ENCODE results near the gene HEPACAM2. TPM values are rescaled to one million over a fixed set of nuclear protein-coding genes. Genes with fewer than 3 reads are reported as not detected.
A peak's percentile ranks its signal among the peaks of the same experiment; 100 is the strongest.

HEPACAM2 gene
- 15.7 and 19.8 TPM in 2 replicates for total RNA-seq
- 14.0 and 15.0 TPM in 2 replicates for polyA plus RNA-seq

DNA sequence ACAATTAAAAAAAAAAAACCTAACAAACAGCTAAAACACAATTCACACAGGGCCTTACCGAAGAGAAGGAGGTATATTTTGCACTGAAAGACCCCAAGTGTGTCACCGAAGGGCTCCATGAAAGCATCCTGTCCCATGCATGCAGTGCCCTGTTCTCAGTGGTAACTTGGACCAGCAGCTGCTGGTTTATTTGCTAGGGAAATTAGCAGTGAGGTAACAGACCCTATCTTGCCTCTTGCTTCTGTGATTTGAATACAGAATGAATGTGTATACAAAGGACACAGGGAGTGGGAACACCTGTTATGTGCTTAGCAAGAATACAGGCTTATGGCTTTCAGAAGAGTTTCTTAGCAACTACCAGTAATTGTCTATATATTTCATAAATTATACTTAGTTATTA is at the start of gene HEPACAM2:
TSS of gene HEPACAM2 (minus strand) at position 160 of the 400 bp plus-strand sequence.
- Histone ChIP-seq H3K27me3 (no peaks in the 10 kb centered on the region), H3K9me2 (replicated peaks; ENCODE audit: insufficient read depth) (no peaks in the 10 kb centered on the region), H3K79me2 (no peaks in the 10 kb centered on the region), H2AFZ (no peak within 1 kb of the TSS), H3K9me3 (ENCODE audit: low read depth) (no peaks in the 10 kb centered on the region), H3K4me2 (peak within 1 kb of the TSS; percentile 0), H3K4me3 (no peak within 1 kb of the TSS), H3K36me3 (replicated peaks; ENCODE audit: insufficient read depth, low read depth) (no peaks in the 10 kb centered on the region), H3K4me1 (ENCODE audit: insufficient read depth) (no peaks in the 10 kb centered on the region), H4K20me1 (ENCODE audit: insufficient read depth, poor library complexity, severe bottlenecking) (no peaks in the 10 kb centered on the region), H3K27ac (no peak within 1 kb of the TSS)
- 56% methylated on average over 2 of the region's 2 CpGs for WGBS (ENCODE audit: low lambda C conversion rate, missing lambda C conversion rate)
- TF ChIP-seq CTCF (IDR thresholded peaks at IDR 0.05; ENCODE audit: poor library complexity) (no peak), EZH2phosphoT487 (IDR thresholded peaks at IDR 0.05; ENCODE audit: low read depth, severe bottlenecking, unreplicated experiment) (no peak), EZH2 (IDR thresholded peaks at IDR 0.05; ENCODE audit: borderline replicate concordance) (no peak)
- DNase-seq (ENCODE audit: low spot score) = no peak

- Histone ChIP-seq H3K4me2 (no peak overlapping the region), H3K27me3 (no peaks in the 10 kb centered on the region), H3K36me3 (replicated peaks; ENCODE audit: insufficient read depth, low read depth) (no peaks in the 10 kb centered on the region), H3K4me1 (ENCODE audit: insufficient read depth) (no peaks in the 10 kb centered on the region), H3K79me2 (no peaks in the 10 kb centered on the region), H3K4me3 (no peak overlapping the region), H3K9me3 (ENCODE audit: low read depth) (no peaks in the 10 kb centered on the region), H4K20me1 (ENCODE audit: insufficient read depth, poor library complexity, severe bottlenecking) (no peaks in the 10 kb centered on the region), H3K27ac (no peak overlapping the region), H2AFZ (no peak overlapping the region), H3K9me2 (replicated peaks; ENCODE audit: insufficient read depth) (no peaks in the 10 kb centered on the region)
- TF ChIP-seq EZH2 (IDR thresholded peaks at IDR 0.05; ENCODE audit: borderline replicate concordance) (no peak), EZH2phosphoT487 (IDR thresholded peaks at IDR 0.05; ENCODE audit: low read depth, severe bottlenecking, unreplicated experiment) (no peak), CTCF (IDR thresholded peaks at IDR 0.05; ENCODE audit: poor library complexity) (no peak)
- 56% methylated on average over 4 of the region's 4 CpGs for WGBS (ENCODE audit: low lambda C conversion rate, missing lambda C conversion rate)
- no peak for DNase-seq (ENCODE audit: low spot score)
These were observed 39.0 kb upstream of the HEPACAM2 start for GRCh38 chr7:93265220-93265619.

DNA sequence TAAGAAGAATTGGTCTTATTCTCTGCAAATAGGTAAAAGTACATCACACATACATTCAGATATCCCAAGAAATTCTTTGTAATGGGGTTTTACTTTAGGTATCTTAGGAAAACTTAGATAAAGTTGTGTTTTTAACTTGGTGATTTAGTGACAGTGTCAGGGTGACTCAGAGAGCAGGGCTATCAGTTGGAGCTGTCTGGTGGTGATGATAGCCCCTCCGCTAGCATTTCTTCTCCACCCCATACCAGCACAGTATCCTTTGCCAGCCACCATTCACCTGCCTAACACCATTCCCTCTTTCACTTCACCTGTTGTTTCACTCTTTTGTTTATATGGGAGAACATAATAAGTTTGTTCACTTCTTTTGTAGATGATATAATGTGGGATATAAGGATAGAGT is 36.3 kb upstream of the HEPACAM2 start:
- whole genome bisulfite sequencing (ENCODE audit: low lambda C conversion rate, missing lambda C conversion rate) = 83% methylated on average over 1 of the region's 1 CpG
- no peaks in the 10 kb centered on the region for H3K9me2 ChIP-seq (replicated peaks; ENCODE audit: insufficient read depth)
- no peak overlapping the region for H2AFZ ChIP-seq
- H3K36me3 ChIP-seq (replicated peaks; ENCODE audit: insufficient read depth, low read depth) = no peaks in the 10 kb centered on the region
- TF ChIP-seq CTCF (IDR thresholded peaks at IDR 0.05; ENCODE audit: poor library complexity) (no peak), EZH2phosphoT487 (IDR thresholded peaks at IDR 0.05; ENCODE audit: low read depth, severe bottlenecking, unreplicated experiment) (no peak), EZH2 (IDR thresholded peaks at IDR 0.05; ENCODE audit: borderline replicate concordance) (no peak)
- no peak overlapping the region for H3K4me2 ChIP-seq
- H3K79me2 ChIP-seq = no peaks in the 10 kb centered on the region
- DNase-seq (ENCODE audit: low spot score) = no peak
- H3K4me1 ChIP-seq (ENCODE audit: insufficient read depth) = no peaks in the 10 kb centered on the region
- H3K9me3 ChIP-seq (ENCODE audit: low read depth) = no peaks in the 10 kb centered on the region
- H4K20me1 ChIP-seq (ENCODE audit: insufficient read depth, poor library complexity, severe bottlenecking) = no peaks in the 10 kb centered on the region
- no peaks in the 10 kb centered on the region for H3K27me3 ChIP-seq
- no peak overlapping the region for H3K27ac ChIP-seq
- no peak overlapping the region for H3K4me3 ChIP-seq

DNA sequence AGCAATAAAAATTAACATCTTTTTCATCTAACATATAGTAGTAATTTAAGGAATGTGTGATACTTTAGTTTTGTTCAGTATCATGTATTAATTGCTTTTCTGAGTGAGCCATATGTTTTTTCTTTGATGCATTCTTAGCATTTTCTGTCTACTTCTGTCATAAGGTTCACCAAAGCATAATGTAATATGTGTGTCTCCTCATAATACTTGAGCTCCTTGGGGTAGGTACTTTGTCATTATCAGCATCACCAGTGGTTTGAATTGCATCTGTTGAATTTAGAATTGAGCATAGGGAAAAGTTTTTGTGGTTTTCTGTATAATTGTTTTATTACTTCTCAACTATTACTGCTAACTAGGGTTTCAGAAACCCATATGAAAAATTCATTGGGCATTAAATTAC is 32.4 kb upstream of the HEPACAM2 start:
- no peaks in the 10 kb centered on the region for H3K27me3 ChIP-seq
- H4K20me1 ChIP-seq (ENCODE audit: insufficient read depth, poor library complexity, severe bottlenecking) = no peaks in the 10 kb centered on the region
- H3K79me2 ChIP-seq = no peaks in the 10 kb centered on the region
- H3K4me2 ChIP-seq = no peak overlapping the region
- H3K9me3 ChIP-seq (ENCODE audit: low read depth) = no peaks in the 10 kb centered on the region
- no peak overlapping the region for H3K4me3 ChIP-seq
- H3K27ac ChIP-seq = no peak overlapping the region
- no peak for DNase-seq (ENCODE audit: low spot score)
- TF ChIP-seq CTCF (IDR thresholded peaks at IDR 0.05; ENCODE audit: poor library complexity) (no peak), EZH2 (IDR thresholded peaks at IDR 0.05; ENCODE audit: borderline replicate concordance) (no peak), EZH2phosphoT487 (IDR thresholded peaks at IDR 0.05; ENCODE audit: low read depth, severe bottlenecking, unreplicated experiment) (no peak)
- H3K36me3 ChIP-seq (replicated peaks; ENCODE audit: insufficient read depth, low read depth) = no peaks in the 10 kb centered on the region
- no peaks in the 10 kb centered on the region for H3K4me1 ChIP-seq (ENCODE audit: insufficient read depth)
- no peaks in the 10 kb centered on the region for H3K9me2 ChIP-seq (replicated peaks; ENCODE audit: insufficient read depth)
- H2AFZ ChIP-seq = no peak overlapping the region

All from hepatocyte (in vitro differentiated cells).